Stimulated activated CD8-positive, alpha-beta memory T cell treated with anti-CD3 and anti-CD28 coated beads, Interleukin-15, amount 100 ng/mL, for 24 hours (primary cell): ENCODE measurements around the gene LPCAT3.

Source experiments
- DNase-seq: peaks from one replicate; pipeline ENCODE4 v3.0.0-alpha.2; 2020; ENCODE audit warnings: low read depth

The LPCAT3 gene

GRCh38 chr12:6963791-6964413 lies 54.4 kb downstream of the LPCAT3 start:
- no peak for DNase-seq

GRCh38 chr12:6963016-6963731 lies 55.1 kb downstream of the LPCAT3 start:
- DNase-seq, result no peak

GRCh38 chr12:6962285-6963015 lies 55.8 kb downstream of the LPCAT3 start:
- DNase-seq, result no peak

- no peak for DNase-seq
Measured at GRCh38 chr12:6961695-6962284, 56.5 kb downstream of the LPCAT3 start.

GRCh38 chr12:6961278-6961694 lies 57.0 kb downstream of the LPCAT3 start:
- no peak for DNase-seq

- DNase-seq, result no peak
Measured at GRCh38 chr12:6960593-6961277, 57.5 kb downstream of the LPCAT3 start.

- no peak for DNase-seq
Measured at GRCh38 chr12:6959805-6960592, 58.3 kb downstream of the LPCAT3 start.

- no peak for DNase-seq
Measured at GRCh38 chr12:6959058-6959804, 59.0 kb downstream of the LPCAT3 start.

GRCh38 chr12:6958609-6959057 lies 59.6 kb downstream of the LPCAT3 start:
- DNase-seq, result no peak

GRCh38 chr12:6957741-6958608 lies 60.3 kb downstream of the LPCAT3 start:
- DNase-seq, result no peak

GRCh38 chr12:6957151-6957701 lies 61.0 kb downstream of the LPCAT3 start:
- DNase-seq, result no peak

GRCh38 chr12:6956021-6956727 lies 62.1 kb downstream of the LPCAT3 start:
- no peak for DNase-seq

GRCh38 chr12:6955108-6956020 lies 62.9 kb downstream of the LPCAT3 start:
- DNase-seq, result no peak

GRCh38 chr12:6954316-6955107 lies 63.8 kb downstream of the LPCAT3 start:
- no peak for DNase-seq

- DNase-seq, result no peak
Measured at GRCh38 chr12:6953442-6954315, 64.6 kb downstream of the LPCAT3 start.
